K562 (cell line): Measurements from ENCODE around the gene AIPL1. TPM values are rescaled to one million over a fixed set of nuclear protein-coding genes. Genes with fewer than 3 reads are reported as not detected.

Source experiments
- ATAC-seq: fragments of 200-7000 bp; cut with Tn5 transposase; 3 replicates; pipeline ENCODE4 v1.9.1; 2020; ENCODE audit warnings: moderate library complexity
- BruUV-seq: library from RNA; stranded (reverse); fragments of 400-500 nt; replicated peaks from 2 replicates; lab custom pipeline; 2021; lab: Mats Ljungman, UMichigan
- CTCF ChIA-PET: fragments of 300-600 bp; formaldehyde crosslinking; extraction: SDS; loops from one replicate; lab custom pipeline; 2021; ENCODE audit warnings: low intra/inter-chr PET ratio; lab: Yijun Ruan, JAX
- POLR2A ChIA-PET: fragments of 300-600, 350-650 bp; sonication (Branson Sonifier 250); formaldehyde crosslinking; extraction: SDS; loops from one replicate; lab custom pipeline; 2021; ENCODE audit warnings: antibody characterized with exemption, inconsistent platforms; lab: Yijun Ruan, JAX
- DNase-seq, 4 experiments: peaks; one replicate each; pipeline versions ENCODE4 v3.0.0 to v3.0.0-alpha.2; 2011 to 2018; ENCODE audit warnings: low spot score in 3 of 4, mixed read lengths in 3 of 4; ENCODE audit errors: extremely low read depth in 1 of 4
- FAIRE-seq: peaks from 2 replicates; lab custom pipeline; 2011; peaks lifted over from hg19 to GRCh38; lab: Jason Lieb, UNC
- H2AFZ ChIP-seq: 2 replicates; pipeline ENCODE4 v1.6.0; 2011; ENCODE audit warnings: low read depth, low read length, control low read depth, inconsistent platforms
- H3K27ac ChIP-seq: fragments of 200-600 bp; 3 replicates; pipeline ENCODE4 v1.8.0; 2011; ENCODE audit warnings: low read depth, mild to moderate bottlenecking, control low read depth, inconsistent platforms, low read length, moderate library complexity, mixed read lengths; ENCODE audit errors: extremely low read depth
- H3K27me3 ChIP-seq, 2 experiments: fragments of 300-600 bp in 1 of 2; 2 replicates in 1 of 2; 3 replicates in 1 of 2; pipeline versions ENCODE4 v1.6.0 to v1.8.0; 2011; ENCODE audit warnings: inconsistent platforms in 2 of 2, low read length in 2 of 2, mild to moderate bottlenecking in 1 of 2, mixed read lengths in 1 of 2, moderate library complexity in 1 of 2; ENCODE audit not compliant: control insufficient read depth in 2 of 2, insufficient read depth in 2 of 2
- H3K36me3 ChIP-seq: fragments of 300-600 bp; 3 replicates; pipeline ENCODE4 v1.8.0; 2011; ENCODE audit warnings: mild to moderate bottlenecking, low read length, inconsistent platforms; ENCODE audit not compliant: control insufficient read depth, insufficient read depth
- H3K4me1 ChIP-seq, 2 experiments: fragments of 200-600 bp in 1 of 2; replicated peaks in 1 of 2; 2 replicates in 1 of 2; 3 replicates in 1 of 2; pipeline versions ENCODE4 v1.5.1 to v1.8.0; 2011; ENCODE audit warnings: inconsistent platforms in 2 of 2, low read length in 2 of 2, mild to moderate bottlenecking in 1 of 2, mixed read lengths in 1 of 2, moderate library complexity in 1 of 2; ENCODE audit not compliant: control insufficient read depth in 2 of 2, insufficient read depth in 2 of 2
- H3K4me2 ChIP-seq: 2 replicates; pipeline ENCODE4 v1.6.1; 2011; ENCODE audit warnings: low read length, control low read depth, inconsistent platforms, mixed read lengths; ENCODE audit not compliant: insufficient read depth
- H3K4me3 ChIP-seq: fragments of 200-600 bp; sonication (generic), shearing (Covaris generic); 2 replicates; pipeline ENCODE4 v1.5.1; 2016; ENCODE audit warnings: control low read depth, inconsistent platforms
- H3K79me2 ChIP-seq: fragments of 200-600 bp; 3 replicates; pipeline ENCODE4 v1.8.0; 2011; ENCODE audit warnings: low read length, inconsistent platforms; ENCODE audit not compliant: control insufficient read depth, insufficient read depth
- H3K9ac ChIP-seq, 2 experiments: 2 replicates each; pipeline versions ENCODE4 v1.6.0 to v1.6.1; 2011; ENCODE audit warnings: low read depth in 2 of 2, low read length in 2 of 2, control low read depth in 1 of 2, inconsistent platforms in 1 of 2, mild to moderate bottlenecking in 1 of 2, mixed read lengths in 1 of 2; ENCODE audit not compliant: insufficient read depth in 1 of 2
- H3K9me1 ChIP-seq: one replicate; pipeline ENCODE4 v1.6.0; 2011; ENCODE audit warnings: inconsistent platforms, mild to moderate bottlenecking, low read length, moderate library complexity; ENCODE audit not compliant: control insufficient read depth, insufficient read depth
- H3K9me3 ChIP-seq: replicated peaks from 2 replicates; pipeline ENCODE4 v1.5.1; 2011; ENCODE audit warnings: low read depth, low read length, inconsistent platforms; ENCODE audit not compliant: control insufficient read depth, insufficient read depth
- H4K20me1 ChIP-seq: replicated peaks from 2 replicates; pipeline ENCODE4 v1.6.1; 2011; ENCODE audit warnings: low read length, inconsistent platforms, mixed read lengths; ENCODE audit not compliant: control insufficient read depth, insufficient read depth
- CBFA2T3 ChIP-seq: fragments of 450-650 bp; IDR thresholded peaks from 2 replicates; pipeline ENCODE4 v1.6.1; 2017
- NCOA6 ChIP-seq: fragments of 450-650 bp; IDR thresholded peaks from 2 replicates; pipeline ENCODE4 v1.6.1; 2017; ENCODE audit warnings: mild to moderate bottlenecking
- POLR3A ChIP-seq: IDR thresholded peaks from 2 replicates; pipeline ENCODE4 v1.6.1; 2011; ENCODE audit warnings: borderline replicate concordance, mild to moderate bottlenecking, moderate library complexity; ENCODE audit not compliant: insufficient read length, insufficient read depth; ENCODE audit errors: extremely low read depth
- RAD21 ChIP-seq, 2 experiments: fragments of 250-450 bp in 1 of 2; fragments of 450-650 bp in 1 of 2; sonication (Bioruptor Pico) in 1 of 2; formaldehyde crosslinking in 1 of 2; IDR thresholded peaks in 1 of 2; conservative IDR thresholded peaks in 1 of 2; 2 replicates each; pipeline versions ENCODE4 v1.4.0 to v1.8.0; 2020 to 2022; ENCODE audit warnings: mild to moderate bottlenecking in 2 of 2, moderate library complexity in 1 of 2
- RNF219 ChIP-seq: fragments of 250-450 bp; sonication (Bioruptor Pico); IDR thresholded peaks from 2 replicates; pipeline ENCODE4 v1.5.0; 2022; ENCODE audit warnings: mild to moderate bottlenecking
- SRSF9 ChIP-seq: fragments of 200-400 bp; formaldehyde crosslinking; IDR thresholded peaks from 2 replicates; pipeline ENCODE4 v1.6.1; 2017; ENCODE audit warnings: low read depth, low read length, borderline replicate concordance
- ZBTB1 ChIP-seq: sonication (generic); formaldehyde crosslinking; IDR thresholded peaks from 2 replicates; pipeline ENCODE4 v1.8.1; 2023; ENCODE audit warnings: missing genetic modification reagents, low read depth, mild to moderate bottlenecking, borderline replicate concordance
- ZNF316 ChIP-seq: fragments of 450-650 bp; IDR thresholded peaks from 2 replicates; pipeline ENCODE4 v1.6.1; 2016
- ZNF347 ChIP-seq: fragments of 450-650 bp; formaldehyde crosslinking; IDR thresholded peaks from 2 replicates; pipeline ENCODE4 v1.4.0; 2020; ENCODE audit warnings: low read depth, mild to moderate bottlenecking, moderate library complexity
- ZNF407 ChIP-seq: fragments of 450-650 bp; IDR thresholded peaks from 2 replicates; pipeline ENCODE4 v1.6.1; 2016; ENCODE audit warnings: low read depth
- ZNF586 ChIP-seq: fragments of 450-650 bp; formaldehyde crosslinking; conservative IDR thresholded peaks from 2 replicates; pipeline ENCODE4 v1.4.0; 2020; ENCODE audit warnings: mild to moderate bottlenecking, moderate library complexity
- WGBS: fragments of 100-300 bp; shearing (Covaris generic); methylation state at CpG from one replicate; pipeline ENCODE4 v1.1.6; 2016; ENCODE audit warnings: low coverage, mixed read lengths; ENCODE audit not compliant: insufficient coverage; ENCODE audit errors: missing lambda C conversion rate; 5-methylcytosine and 5-hydroxymethylcytosine counted together
- in situ Hi-C: fragments of 300-500 bp; cut with MboI; formaldehyde crosslinking; loops from 4 replicates; pipeline ENCODE4 v1.15.0; 2018; ENCODE audit warnings: inconsistent platforms, mixed read lengths
- intact Hi-C: fragments of 100-400 bp; cut with micrococcal nuclease; formaldehyde crosslinking; loops from 2 replicates; pipeline ENCODE4 v1.14.2; 2022
- polyA plus RNA-seq, 8 experiments: library from polyadenylated mRNA; depleted of rRNA in 4 of 8; stranded (reverse) in 5 of 8; unstranded in 3 of 8; fragments of >200 nt; fragmentation: Nextera tagmentation in 2 of 8; fragmentation: Illumina TruSeq in 1 of 8; extraction: Ambion mirVana in 2 of 8; extraction: Trizol in 1 of 8; gene quantifications; 2 replicates each; pipeline versions ENCODE4 v1.2.1 to v1.2.3, GENCODE V29; 2011 to 2014; ENCODE audit warnings: inconsistent platforms in 1 of 8, missing spikeins in 1 of 8
- total RNA-seq, 7 experiments: library from RNA; depleted of rRNA in 6 of 7; stranded (reverse); fragments of >200 nt in 6 of 7; fragmentation: Illumina TruSeq in 2 of 7; extraction: Trizol in 2 of 7; gene quantifications; 2 replicates each; pipeline versions ENCODE4 v1.2.1 to v1.2.3, GENCODE V29; 2011 to 2021; ENCODE audit warnings: low replicate concordance in 1 of 7

AIPL1 gene
- total and polyA plus RNA-seq, 9 of the 15 experiments (the other 6 are each of a cell fraction or from before 2014, with no cell fraction given): not detected

GRCh38 chr17:6408735-6409134 lies 26.2 kb downstream of the AIPL1 start:
- H3K4me3 ChIP-seq: no peak overlapping the region
- intact Hi-C loops: no loop called here
- FAIRE-seq (no peak), DNase-seq (no peak), ATAC-seq (no peak)
- no peaks in the 10 kb centered on the region for H3K79me2 ChIP-seq
- H3K4me2 ChIP-seq: no peak overlapping the region
- H3K4me1 ChIP-seq: no peaks in the 10 kb centered on the region
- H3K36me3 ChIP-seq: no peaks in the 10 kb centered on the region
- BruUV-seq: no TSS peak
- no peaks in the 10 kb centered on the region for H3K9me1 ChIP-seq
- H3K27me3 ChIP-seq: peaks cover 2 to 22% of the 10 kb centered on the region in 2 experiments; a peak in 3 of 5 replicates
- 36% methylated on average over 9 of the region's 10 CpGs for WGBS
- CTCF ChIA-PET: no interaction called here
- POLR2A ChIA-PET: interaction anchor here (1.0 kb wide), 1 partner anchor 804 kb away, joined by 4 read pairs; no protein-coding TSS in a partner anchor
- no peak overlapping the region for H2AFZ ChIP-seq
- H3K9ac ChIP-seq: no peak overlapping the region
- no peak overlapping the region for H3K27ac ChIP-seq
- no peaks in the 10 kb centered on the region for H4K20me1 ChIP-seq
- in situ Hi-C loops: loop anchor here (25.0 kb wide), 1 partner anchor 696 kb away; no protein-coding TSS in a partner anchor
- H3K9me3 ChIP-seq: no peaks in the 10 kb centered on the region
- TF ChIP-seq RAD21 (CRISPR knock-in tag; conservative IDR thresholded peaks at IDR 0.05 in 1 of 2, IDR thresholded peaks at IDR 0.05 in 1 of 2) (no peak), ZNF347 (no peak), ZBTB1 (no peak), CBFA2T3 (no peak), NCOA6 (no peak), SRSF9 (no peak), POLR3A (no peak), ZNF316 (no peak), ZNF407 (no peak), RNF219 (CRISPR knock-in tag) (no peak), ZNF586 (CRISPR knock-in tag) (no peak)
